CD4-positive, alpha-beta T cell treated with Interleukin-17A for 4 hours (primary cell): Measurements from ENCODE around the gene CIAPIN1.
A peak's percentile ranks its signal among the peaks of the same experiment; 100 is the strongest.

Source experiments
- DNase-seq: peaks from one replicate; pipeline ENCODE4 v3.0.0-alpha.2; 2020; ENCODE audit warnings: mixed read lengths

Gene CIAPIN1

GRCh38 chr16:57381791-57382534, 65.2 kb downstream of the CIAPIN1 start:
- DNase-seq, result no peak

GRCh38 chr16:57380671-57381462, 66.3 kb downstream of the CIAPIN1 start:
- peak; percentile 12 for DNase-seq

- no peak for DNase-seq
Measured at GRCh38 chr16:57379579-57379978, 67.6 kb downstream of the CIAPIN1 start.
